Mesendoderm (in vitro differentiated cells): ENCODE results near the gene SNX19.

Experiments
- DNase-seq: peaks from one replicate; pipeline ENCODE4 v3.0.0; 2013
- H2AK5ac ChIP-seq: 2 replicates; pipeline ENCODE4 v1.6.1; 2013; ENCODE audit warnings: low read length, inconsistent platforms
- H2BK120ac ChIP-seq: 2 replicates; pipeline ENCODE4 v1.6.1; 2013; ENCODE audit warnings: low read depth, mild to moderate bottlenecking, low read length, moderate library complexity, mixed read lengths
- H2BK15ac ChIP-seq: replicated peaks from 2 replicates; pipeline ENCODE4 v1.6.1; 2013; ENCODE audit warnings: low read depth, mild to moderate bottlenecking, moderate library complexity
- H2BK5ac ChIP-seq: 2 replicates; pipeline ENCODE4 v1.6.1; 2013; ENCODE audit warnings: low read length, inconsistent platforms
- H3K18ac ChIP-seq: 2 replicates; pipeline ENCODE4 v1.6.1; 2013; ENCODE audit warnings: mild to moderate bottlenecking, low read length, mixed read lengths
- H3K23ac ChIP-seq: one replicate; pipeline ENCODE4 v1.6.1; 2013; ENCODE audit warnings: low read length
- H3K27ac ChIP-seq: 2 replicates; pipeline ENCODE4 v1.5.1; 2013; ENCODE audit warnings: low read depth, mild to moderate bottlenecking, inconsistent platforms, low read length, moderate library complexity
- H3K27me3 ChIP-seq: 2 replicates; pipeline ENCODE4 v1.6.1; 2013; ENCODE audit warnings: low read length, control low read depth, mild to moderate bottlenecking, inconsistent platforms; ENCODE audit not compliant: insufficient read depth, poor library complexity
- H3K36me3 ChIP-seq: 2 replicates; pipeline ENCODE4 v1.6.1; 2013; ENCODE audit warnings: low read length, inconsistent platforms; ENCODE audit not compliant: control insufficient read depth, insufficient read depth
- H3K4ac ChIP-seq: one replicate; pipeline ENCODE4 v1.6.1; 2013; ENCODE audit warnings: low read depth, mild to moderate bottlenecking, low read length, moderate library complexity
- H3K4me1 ChIP-seq: 2 replicates; pipeline ENCODE4 v1.6.1; 2013; ENCODE audit warnings: low read depth, low read length, inconsistent platforms; ENCODE audit not compliant: control insufficient read depth
- H3K4me2 ChIP-seq: 2 replicates; pipeline ENCODE4 v1.6.1; 2013; ENCODE audit warnings: low read length
- H3K4me3 ChIP-seq: 2 replicates; pipeline ENCODE4 v1.5.1; 2013; ENCODE audit warnings: mild to moderate bottlenecking, low read length
- H3K56ac ChIP-seq: one replicate; pipeline ENCODE4 v1.6.1; 2013; ENCODE audit warnings: low read length
- H3K79me1 ChIP-seq: 2 replicates; pipeline ENCODE4 v1.6.1; 2013; ENCODE audit warnings: low read length, inconsistent platforms
- H3K79me2 ChIP-seq: 2 replicates; pipeline ENCODE4 v1.6.1; 2013; ENCODE audit warnings: mild to moderate bottlenecking, low read length; ENCODE audit not compliant: control insufficient read depth, insufficient read depth
- H3K9ac ChIP-seq: 2 replicates; pipeline ENCODE4 v1.6.1; 2013; ENCODE audit warnings: low read length, inconsistent platforms
- H4K5ac ChIP-seq: one replicate; pipeline ENCODE4 v1.6.1; 2013; ENCODE audit warnings: low read length
- H4K8ac ChIP-seq: one replicate; pipeline ENCODE4 v1.6.1; 2013; ENCODE audit warnings: low read depth, mild to moderate bottlenecking, control low read depth, low read length, moderate library complexity
- WGBS: extraction: QIAGEN DNeasy Blood & Tissue Kit; methylation state at CpG from one replicate; pipeline ENCODE4 v1.1.7; 2013; ENCODE audit warnings: low lambda C conversion rate, missing lambda C conversion rate; ENCODE audit not compliant: insufficient coverage; ENCODE audit errors: extremely low coverage; 5-methylcytosine and 5-hydroxymethylcytosine counted together

Gene SNX19

DNA sequence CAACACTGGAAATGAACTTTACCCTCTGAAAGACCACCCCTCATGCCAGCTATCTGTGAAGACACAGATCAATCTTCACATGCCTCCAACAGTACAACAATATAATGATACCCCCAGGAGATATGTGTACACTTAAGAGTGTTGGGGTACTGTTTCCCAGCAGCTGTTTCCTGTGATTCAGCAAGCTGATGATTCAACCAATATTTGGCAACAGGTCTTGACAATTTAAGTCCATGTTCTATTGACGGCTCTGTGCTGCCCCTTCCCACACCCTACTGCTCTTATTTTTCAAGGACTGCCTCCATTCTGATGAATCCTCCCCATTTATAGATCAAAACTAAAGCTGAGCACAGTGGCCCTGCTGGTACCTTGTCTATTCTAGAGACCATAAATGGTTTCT lies 6.6 kb downstream of the SNX19 start:
- no peaks in the 10 kb centered on the region for H3K4me1 ChIP-seq
- H3K9ac ChIP-seq: no peak overlapping the region
- no peak for DNase-seq
- no peak overlapping the region for H2BK120ac ChIP-seq
- no peak overlapping the region for H2BK5ac ChIP-seq
- no peak overlapping the region for H3K23ac ChIP-seq
- no peaks in the 10 kb centered on the region for H3K27me3 ChIP-seq
- H3K79me1 ChIP-seq: peaks cover 5% of the 10 kb centered on the region
- H3K4me3 ChIP-seq: no peak overlapping the region
- WGBS: no CpG with 5 or more reads among the region's 1 CpG
- peaks cover 4% of the 10 kb centered on the region for H3K36me3 ChIP-seq
- peaks cover 2% of the 10 kb centered on the region for H3K79me2 ChIP-seq
- no peak overlapping the region for H3K27ac ChIP-seq
- no peak overlapping the region for H3K18ac ChIP-seq
- H3K4me2 ChIP-seq: no peak overlapping the region
- no peak overlapping the region for H4K5ac ChIP-seq
- no peak overlapping the region for H3K4ac ChIP-seq
- H2AK5ac ChIP-seq: no peak overlapping the region
- H2BK15ac ChIP-seq: no peak overlapping the region
- H3K56ac ChIP-seq: no peak overlapping the region
- no peak overlapping the region for H4K8ac ChIP-seq

DNA sequence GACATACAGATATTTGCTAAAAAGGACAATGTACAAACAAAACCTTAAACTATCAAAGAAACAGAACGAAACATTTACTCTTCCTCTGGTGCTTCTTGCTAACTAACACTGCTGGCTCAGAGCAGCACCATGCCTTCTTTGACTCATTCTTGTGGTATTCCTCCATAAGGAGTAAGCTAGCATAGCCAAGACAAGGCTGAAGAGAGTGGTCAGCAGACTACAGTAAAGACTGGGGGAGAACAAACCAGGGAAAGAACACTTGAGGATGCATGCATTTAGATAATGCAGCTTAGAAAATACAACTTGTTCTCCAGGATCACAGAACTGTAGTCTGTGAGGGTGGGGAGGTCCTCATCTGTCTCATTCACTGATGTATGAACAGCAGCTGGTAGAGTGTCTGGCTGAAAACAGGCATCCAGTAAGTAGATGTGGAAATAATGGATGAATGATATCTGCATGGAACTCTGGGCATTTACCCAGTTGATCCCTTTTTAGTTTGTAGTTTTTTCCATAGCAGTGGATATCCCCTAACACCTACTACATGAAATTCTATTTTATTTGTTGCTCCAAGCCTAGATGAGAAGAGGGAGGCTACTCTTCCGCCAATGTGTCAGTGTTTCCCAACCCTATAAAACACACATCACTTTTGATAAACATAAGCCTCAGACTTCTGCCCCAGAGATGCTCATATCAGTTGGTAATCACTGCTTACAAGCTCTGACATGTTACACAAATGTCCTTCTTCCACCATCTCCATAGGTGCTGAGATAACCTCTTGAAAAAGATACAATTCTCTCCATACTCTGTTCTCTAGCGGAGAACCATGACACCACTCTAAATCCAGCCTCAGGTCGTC lies 7.3 kb downstream of the SNX19 start:
- Histone ChIP-seq H3K18ac (no peak overlapping the region), H2BK5ac (no peak overlapping the region), H3K27me3 (no peaks in the 10 kb centered on the region), H3K56ac (no peak overlapping the region), H3K36me3 (peaks cover 4% of the 10 kb centered on the region), H3K4me3 (no peak overlapping the region), H2BK120ac (no peak overlapping the region), H3K79me1 (peaks cover 3% of the 10 kb centered on the region), H2AK5ac (no peak overlapping the region), H3K9ac (no peak overlapping the region), H4K5ac (no peak overlapping the region), H3K79me2 (peaks cover 2% of the 10 kb centered on the region), H4K8ac (no peak overlapping the region), H3K27ac (no peak overlapping the region), H3K4me1 (no peaks in the 10 kb centered on the region), H3K4me2 (no peak overlapping the region), H3K23ac (no peak overlapping the region), H2BK15ac (no peak overlapping the region), H3K4ac (no peak overlapping the region)
- no peak for DNase-seq
- no CpG with 5 or more reads among the region's 4 CpGs for WGBS

DNA sequence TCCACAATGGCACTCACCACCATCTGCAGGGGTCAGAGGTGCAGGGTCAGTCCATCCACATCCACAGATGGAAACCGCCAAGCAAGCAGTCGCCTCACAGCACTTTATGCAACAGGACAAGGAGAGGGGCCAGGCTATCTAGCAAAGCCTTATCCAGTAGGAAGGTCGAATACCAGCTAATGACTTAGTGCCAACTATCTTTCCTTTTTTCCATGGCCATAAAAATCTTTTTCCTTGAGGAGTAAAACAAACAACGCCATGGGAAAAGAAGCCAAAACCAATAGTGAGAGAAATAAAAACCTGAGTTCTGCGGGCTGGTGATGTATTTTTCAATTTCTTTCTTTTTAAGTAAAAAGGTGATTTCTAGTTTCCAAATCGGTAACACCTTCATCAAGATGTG lies 8.2 kb downstream of the SNX19 start:
- Histone ChIP-seq H3K4me3 (no peak overlapping the region), H3K27ac (no peak overlapping the region), H2BK15ac (no peak overlapping the region), H3K23ac (no peak overlapping the region), H2BK120ac (no peak overlapping the region), H2BK5ac (no peak overlapping the region), H3K18ac (no peak overlapping the region), H3K56ac (no peak overlapping the region), H4K5ac (no peak overlapping the region), H4K8ac (no peak overlapping the region), H3K4me1 (no peaks in the 10 kb centered on the region), H3K4ac (no peak overlapping the region), H3K79me1 (peaks cover 2% of the 10 kb centered on the region), H3K9ac (no peak overlapping the region), H3K27me3 (no peaks in the 10 kb centered on the region), H3K4me2 (no peak overlapping the region), H3K36me3 (peaks cover 5% of the 10 kb centered on the region), H3K79me2 (peaks cover 2% of the 10 kb centered on the region), H2AK5ac (no peak overlapping the region)
- WGBS: no CpG with 5 or more reads among the region's 6 CpGs
- no peak for DNase-seq

DNA sequence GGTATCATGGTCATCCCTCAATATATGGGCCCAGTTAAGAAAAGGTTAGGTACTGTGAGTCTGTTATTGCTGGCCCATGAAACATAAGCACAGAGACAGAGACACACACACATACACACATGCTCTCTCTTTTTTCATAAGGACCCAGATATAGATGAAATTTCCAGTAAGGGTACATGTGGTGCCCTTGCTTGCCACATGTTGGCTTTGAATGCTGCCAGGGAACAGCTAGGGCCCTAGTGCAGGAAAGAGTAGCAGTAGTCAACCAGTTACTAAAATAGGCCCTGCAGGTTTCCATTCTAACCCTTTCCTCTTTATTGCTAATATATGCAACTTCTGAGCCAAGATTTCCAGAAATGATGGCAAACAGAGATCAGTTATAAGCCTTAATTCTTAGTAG lies 9.1 kb downstream of the SNX19 start:
- Histone ChIP-seq H2BK15ac (no peak overlapping the region), H2AK5ac (no peak overlapping the region), H3K4me3 (no peak overlapping the region), H3K79me2 (peaks cover 2% of the 10 kb centered on the region), H3K56ac (no peak overlapping the region), H2BK120ac (no peak overlapping the region), H3K4me1 (no peaks in the 10 kb centered on the region), H4K8ac (no peak overlapping the region), H3K27me3 (no peaks in the 10 kb centered on the region), H3K9ac (no peak overlapping the region), H3K79me1 (peaks cover under 1% of the 10 kb centered on the region), H3K4me2 (no peak overlapping the region), H3K36me3 (peaks cover 5% of the 10 kb centered on the region), H3K4ac (no peak overlapping the region), H3K27ac (no peak overlapping the region), H3K23ac (no peak overlapping the region), H4K5ac (no peak overlapping the region), H2BK5ac (no peak overlapping the region), H3K18ac (no peak overlapping the region)
- DNase-seq: no peak

DNA sequence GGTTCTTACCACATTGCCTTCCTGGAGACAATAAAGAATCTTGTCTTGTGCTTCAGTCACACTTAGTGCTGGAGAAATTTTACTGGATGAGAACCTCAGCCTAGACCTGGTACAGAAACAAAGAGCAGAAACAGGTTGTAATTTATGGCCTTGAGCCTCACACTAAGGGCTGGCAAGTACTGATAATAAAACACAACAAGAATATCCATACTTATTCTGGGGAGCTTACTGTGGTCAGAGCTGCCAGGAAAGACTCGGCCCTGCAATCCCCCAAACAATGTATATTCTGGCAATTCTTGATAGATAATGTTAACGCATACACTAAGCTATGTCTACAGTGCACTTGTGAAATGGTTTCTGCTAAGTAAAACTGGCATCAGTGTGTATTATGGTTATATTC lies 9.7 kb downstream of the SNX19 start:
- no peaks in the 10 kb centered on the region for H3K4me1 ChIP-seq
- no peaks in the 10 kb centered on the region for H3K79me1 ChIP-seq
- no peak overlapping the region for H3K56ac ChIP-seq
- no peak for DNase-seq
- H2BK5ac ChIP-seq: no peak overlapping the region
- H2BK15ac ChIP-seq: no peak overlapping the region
- H3K9ac ChIP-seq: no peak overlapping the region
- H3K4ac ChIP-seq: no peak overlapping the region
- WGBS: no CpG with 5 or more reads among the region's 2 CpGs
- H3K4me3 ChIP-seq: no peak overlapping the region
- H3K23ac ChIP-seq: no peak overlapping the region
- no peak overlapping the region for H2AK5ac ChIP-seq
- no peaks in the 10 kb centered on the region for H3K27me3 ChIP-seq
- H3K4me2 ChIP-seq: no peak overlapping the region
- H3K27ac ChIP-seq: no peak overlapping the region
- H4K8ac ChIP-seq: no peak overlapping the region
- H3K36me3 ChIP-seq: peaks cover 5% of the 10 kb centered on the region
- peaks cover 2% of the 10 kb centered on the region for H3K79me2 ChIP-seq
- no peak overlapping the region for H4K5ac ChIP-seq
- H2BK120ac ChIP-seq: no peak overlapping the region
- H3K18ac ChIP-seq: no peak overlapping the region

DNA sequence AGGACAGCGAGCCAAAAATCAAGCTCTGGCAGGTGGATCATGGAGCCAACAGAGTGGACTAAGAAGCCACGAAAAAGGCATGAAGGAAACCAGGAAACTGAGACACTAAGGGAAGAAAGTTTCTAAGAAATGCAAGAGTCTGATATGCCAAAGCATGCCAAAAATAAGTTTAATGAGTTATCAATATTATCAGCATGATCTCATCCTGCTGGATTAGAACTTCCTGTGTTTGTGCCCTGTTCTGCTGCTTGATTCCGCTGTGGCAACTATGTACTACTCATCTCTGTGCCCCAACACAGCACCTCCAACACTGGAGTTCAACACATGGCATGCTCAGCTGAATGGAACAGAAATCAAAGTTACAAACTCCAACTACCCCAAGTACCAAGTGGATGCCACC lies 10.8 kb downstream of the SNX19 start:
- no peak overlapping the region for H3K4me3 ChIP-seq
- H2BK15ac ChIP-seq: no peak overlapping the region

More for the DNA sequence above, 10.8 kb downstream of the SNX19 start:
- no peak overlapping the region for H2BK120ac ChIP-seq
- H2BK5ac ChIP-seq: no peak overlapping the region
- no peak overlapping the region for H3K18ac ChIP-seq
- peaks cover 2% of the 10 kb centered on the region for H3K79me2 ChIP-seq
- H2AK5ac ChIP-seq: no peak overlapping the region
- no peak for DNase-seq
- no peaks in the 10 kb centered on the region for H3K79me1 ChIP-seq
- no peak overlapping the region for H3K27ac ChIP-seq
- H4K5ac ChIP-seq: no peak overlapping the region
- no peak overlapping the region for H3K9ac ChIP-seq
- no peak overlapping the region for H3K56ac ChIP-seq
- no peak overlapping the region for H3K23ac ChIP-seq
- no peak overlapping the region for H3K4ac ChIP-seq
- no CpG with 5 or more reads among the region's 3 CpGs for WGBS
- no peak overlapping the region for H4K8ac ChIP-seq
- no peak overlapping the region for H3K4me2 ChIP-seq
- peaks cover 5% of the 10 kb centered on the region for H3K36me3 ChIP-seq
- H3K4me1 ChIP-seq: no peaks in the 10 kb centered on the region
- no peaks in the 10 kb centered on the region for H3K27me3 ChIP-seq
